K562 (cell line): ENCODE measurements around the gene TSHZ1. TPM values are rescaled to one million over a fixed set of nuclear protein-coding genes. Genes with fewer than 3 reads are reported as not detected.

Experiments used
- ILK ChIP-seq: fragments of 450-650 bp; IDR thresholded peaks from 2 replicates; pipeline ENCODE4 v1.6.1; 2016; ENCODE audit warnings: missing genetic modification characterization, low read depth, mild to moderate bottlenecking, missing compliant biosample characterization, moderate library complexity, borderline replicate concordance
- KDM1A ChIP-seq, 2 experiments: fragments of 450-650 bp; IDR thresholded peaks; 2 replicates each; pipeline ENCODE4 v1.6.1; 2016; ENCODE audit warnings: mild to moderate bottlenecking in 2 of 2
- MAFF ChIP-seq: IDR thresholded peaks from 2 replicates; pipeline ENCODE4 v1.6.1; 2012; ENCODE audit warnings: low read length, improper control_type of control experiment
- RAD51 ChIP-seq: fragments of 450-650 bp; IDR thresholded peaks from 2 replicates; pipeline ENCODE4 v1.7.1; 2016; ENCODE audit warnings: low read depth, mild to moderate bottlenecking, borderline replicate concordance
- SAFB2 ChIP-seq: fragments of 200-400 bp; formaldehyde crosslinking; IDR thresholded peaks from 2 replicates; pipeline ENCODE4 v1.6.1; 2018; ENCODE audit warnings: borderline replicate concordance, low read length, low read depth, moderate library complexity; ENCODE audit not compliant: severe bottlenecking
- SRSF9 ChIP-seq: fragments of 200-400 bp; formaldehyde crosslinking; IDR thresholded peaks from 2 replicates; pipeline ENCODE4 v1.6.1; 2017; ENCODE audit warnings: low read depth, low read length, borderline replicate concordance
- ZNF23 ChIP-seq: fragments of 250-450 bp; sonication (Bioruptor Pico); IDR thresholded peaks from 2 replicates; pipeline ENCODE4 v1.4.0; 2020; ENCODE audit warnings: mild to moderate bottlenecking
- polyA plus RNA-seq, 8 experiments: library from polyadenylated mRNA; depleted of rRNA in 4 of 8; stranded (reverse) in 5 of 8; unstranded in 3 of 8; fragments of >200 nt; fragmentation: Nextera tagmentation in 2 of 8; fragmentation: Illumina TruSeq in 1 of 8; extraction: Ambion mirVana in 2 of 8; extraction: Trizol in 1 of 8; gene quantifications; 2 replicates each; pipeline versions ENCODE4 v1.2.1 to v1.2.3, GENCODE V29; 2011 to 2014; ENCODE audit warnings: inconsistent platforms in 1 of 8, missing spikeins in 1 of 8
- total RNA-seq, 7 experiments: library from RNA; depleted of rRNA in 6 of 7; stranded (reverse); fragments of >200 nt in 6 of 7; fragmentation: Illumina TruSeq in 2 of 7; extraction: Trizol in 2 of 7; gene quantifications; 2 replicates each; pipeline versions ENCODE4 v1.2.1 to v1.2.3, GENCODE V29; 2011 to 2021; ENCODE audit warnings: low replicate concordance in 1 of 7
- TF ChIP-seq, protein P1 (sequence below), 2 experiments: fragments of 450-650 bp in 1 of 2; sonication (generic) in 1 of 2; formaldehyde crosslinking in 1 of 2; IDR thresholded peaks; 2 replicates each; pipeline versions ENCODE4 v1.7.1 to v1.9.0; 2016 to 2022; ENCODE audit warnings: inconsistent platforms in 1 of 2, mild to moderate bottlenecking in 1 of 2, missing genetic modification reagents in 1 of 2
- TF ChIP-seq, protein P2 (sequence below): fragments of 200-800 bp; sonication (Bioruptor generic); IDR thresholded peaks from 2 replicates; pipeline ENCODE4 v1.6.1; 2017; ENCODE audit warnings: missing genetic modification characterization, missing compliant biosample characterization
- TF ChIP-seq, protein P3 (sequence below), 2 experiments: IDR thresholded peaks in 1 of 2; conservative IDR thresholded peaks in 1 of 2; 2 replicates each; pipeline ENCODE4 v1.6.1; 2016; ENCODE audit warnings: low read depth in 2 of 2, mild to moderate bottlenecking in 1 of 2, missing compliant biosample characterization in 1 of 2, missing genetic modification characterization in 1 of 2, moderate library complexity in 1 of 2
- TF ChIP-seq, protein P4 (sequence below): sonication (generic); formaldehyde crosslinking; IDR thresholded peaks from 2 replicates; pipeline ENCODE4 v1.8.1; 2022; ENCODE audit warnings: missing genetic modification reagents

TSHZ1 gene
- total and polyA plus RNA-seq, 9 of the 15 experiments (the other 6 are each of a cell fraction or from before 2014, with no cell fraction given), result 1.1 to 7.2 (median 2.7) TPM

DNA sequence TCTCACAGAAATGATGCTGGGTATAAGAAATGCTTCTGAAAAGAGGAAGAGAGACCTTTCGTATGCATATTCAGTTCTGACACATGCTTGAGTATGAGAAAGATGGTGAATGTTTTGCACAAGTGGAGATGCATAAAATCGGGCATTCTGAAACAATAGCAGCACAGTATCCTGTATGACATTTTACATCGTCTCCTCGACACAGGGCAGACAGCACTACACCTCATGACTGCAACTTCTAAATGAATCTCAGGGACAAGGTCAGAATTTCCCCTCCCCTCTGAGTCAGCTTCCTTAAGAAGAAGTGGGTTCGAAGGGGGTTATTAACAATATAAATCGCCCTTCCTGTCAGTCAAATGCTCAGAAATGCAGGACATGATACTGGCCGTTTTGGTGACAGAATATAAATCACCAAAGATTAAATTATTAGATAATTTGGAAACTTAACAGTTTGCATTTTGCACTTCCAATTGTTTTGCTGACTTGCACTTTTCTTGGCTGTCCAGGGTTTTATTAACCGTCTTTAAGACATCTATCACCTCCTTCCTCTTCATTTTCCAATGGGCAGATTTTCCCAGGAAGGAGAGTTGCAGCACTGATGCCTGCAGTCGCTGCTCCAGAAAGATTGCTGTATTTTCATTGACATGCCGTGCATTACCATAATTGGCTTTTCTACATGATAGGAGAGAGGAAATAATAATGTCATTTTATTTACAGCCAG, 57.2 kb downstream of the TSHZ1 start (continued):
- TF ChIP-seq, protein P1, sequence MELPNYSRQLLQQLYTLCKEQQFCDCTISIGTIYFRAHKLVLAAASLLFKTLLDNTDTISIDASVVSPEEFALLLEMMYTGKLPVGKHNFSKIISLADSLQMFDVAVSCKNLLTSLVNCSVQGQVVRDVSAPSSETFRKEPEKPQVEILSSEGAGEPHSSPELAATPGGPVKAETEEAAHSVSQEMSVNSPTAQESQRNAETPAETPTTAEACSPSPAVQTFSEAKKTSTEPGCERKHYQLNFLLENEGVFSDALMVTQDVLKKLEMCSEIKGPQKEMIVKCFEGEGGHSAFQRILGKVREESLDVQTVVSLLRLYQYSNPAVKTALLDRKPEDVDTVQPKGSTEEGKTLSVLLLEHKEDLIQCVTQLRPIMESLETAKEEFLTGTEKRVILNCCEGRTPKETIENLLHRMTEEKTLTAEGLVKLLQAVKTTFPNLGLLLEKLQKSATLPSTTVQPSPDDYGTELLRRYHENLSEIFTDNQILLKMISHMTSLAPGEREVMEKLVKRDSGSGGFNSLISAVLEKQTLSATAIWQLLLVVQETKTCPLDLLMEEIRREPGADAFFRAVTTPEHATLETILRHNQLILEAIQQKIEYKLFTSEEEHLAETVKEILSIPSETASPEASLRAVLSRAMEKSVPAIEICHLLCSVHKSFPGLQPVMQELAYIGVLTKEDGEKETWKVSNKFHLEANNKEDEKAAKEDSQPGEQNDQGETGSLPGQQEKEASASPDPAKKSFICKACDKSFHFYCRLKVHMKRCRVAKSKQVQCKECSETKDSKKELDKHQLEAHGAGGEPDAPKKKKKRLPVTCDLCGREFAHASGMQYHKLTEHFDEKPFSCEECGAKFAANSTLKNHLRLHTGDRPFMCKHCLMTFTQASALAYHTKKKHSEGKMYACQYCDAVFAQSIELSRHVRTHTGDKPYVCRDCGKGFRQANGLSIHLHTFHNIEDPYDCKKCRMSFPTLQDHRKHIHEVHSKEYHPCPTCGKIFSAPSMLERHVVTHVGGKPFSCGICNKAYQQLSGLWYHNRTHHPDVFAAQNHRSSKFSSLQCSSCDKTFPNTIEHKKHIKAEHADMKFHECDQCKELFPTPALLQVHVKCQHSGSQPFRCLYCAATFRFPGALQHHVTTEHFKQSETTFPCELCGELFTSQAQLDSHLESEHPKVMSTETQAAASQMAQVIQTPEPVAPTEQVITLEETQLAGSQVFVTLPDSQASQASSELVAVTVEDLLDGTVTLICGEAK (IDR thresholded peaks at IDR 0.05), result no peak
- TF ChIP-seq, protein P1 (CRISPR knock-in tag; IDR thresholded peaks at IDR 0.05), result no peak
- TF ChIP-seq MAFF, result peak; percentile 83
- TF ChIP-seq, protein P2, sequence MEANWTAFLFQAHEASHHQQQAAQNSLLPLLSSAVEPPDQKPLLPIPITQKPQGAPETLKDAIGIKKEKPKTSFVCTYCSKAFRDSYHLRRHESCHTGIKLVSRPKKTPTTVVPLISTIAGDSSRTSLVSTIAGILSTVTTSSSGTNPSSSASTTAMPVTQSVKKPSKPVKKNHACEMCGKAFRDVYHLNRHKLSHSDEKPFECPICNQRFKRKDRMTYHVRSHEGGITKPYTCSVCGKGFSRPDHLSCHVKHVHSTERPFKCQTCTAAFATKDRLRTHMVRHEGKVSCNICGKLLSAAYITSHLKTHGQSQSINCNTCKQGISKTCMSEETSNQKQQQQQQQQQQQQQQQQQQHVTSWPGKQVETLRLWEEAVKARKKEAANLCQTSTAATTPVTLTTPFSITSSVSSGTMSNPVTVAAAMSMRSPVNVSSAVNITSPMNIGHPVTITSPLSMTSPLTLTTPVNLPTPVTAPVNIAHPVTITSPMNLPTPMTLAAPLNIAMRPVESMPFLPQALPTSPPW (CRISPR knock-in tag), result no peak
- TF ChIP-seq KDM1A (IDR thresholded peaks at IDR 0.05), result no peak
- TF ChIP-seq, protein P3, sequence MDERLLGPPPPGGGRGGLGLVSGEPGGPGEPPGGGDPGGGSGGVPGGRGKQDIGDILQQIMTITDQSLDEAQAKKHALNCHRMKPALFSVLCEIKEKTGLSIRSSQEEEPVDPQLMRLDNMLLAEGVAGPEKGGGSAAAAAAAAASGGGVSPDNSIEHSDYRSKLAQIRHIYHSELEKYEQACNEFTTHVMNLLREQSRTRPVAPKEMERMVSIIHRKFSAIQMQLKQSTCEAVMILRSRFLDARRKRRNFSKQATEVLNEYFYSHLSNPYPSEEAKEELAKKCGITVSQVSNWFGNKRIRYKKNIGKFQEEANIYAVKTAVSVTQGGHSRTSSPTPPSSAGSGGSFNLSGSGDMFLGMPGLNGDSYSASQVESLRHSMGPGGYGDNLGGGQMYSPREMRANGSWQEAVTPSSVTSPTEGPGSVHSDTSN (CRISPR knock-in tag; IDR thresholded peaks at IDR 0.05; ENCODE audit: low read depth), result no peak
- TF ChIP-seq, protein P3 (tag; conservative IDR thresholded peaks at IDR 0.05; ENCODE audit: low read depth), result peak; percentile 65
- no peak for TF ChIP-seq SRSF9
- no peak for TF ChIP-seq ILK (tag)
- no peak for TF ChIP-seq RAD51
- no peak for TF ChIP-seq SAFB2
- TF ChIP-seq, protein P4, sequence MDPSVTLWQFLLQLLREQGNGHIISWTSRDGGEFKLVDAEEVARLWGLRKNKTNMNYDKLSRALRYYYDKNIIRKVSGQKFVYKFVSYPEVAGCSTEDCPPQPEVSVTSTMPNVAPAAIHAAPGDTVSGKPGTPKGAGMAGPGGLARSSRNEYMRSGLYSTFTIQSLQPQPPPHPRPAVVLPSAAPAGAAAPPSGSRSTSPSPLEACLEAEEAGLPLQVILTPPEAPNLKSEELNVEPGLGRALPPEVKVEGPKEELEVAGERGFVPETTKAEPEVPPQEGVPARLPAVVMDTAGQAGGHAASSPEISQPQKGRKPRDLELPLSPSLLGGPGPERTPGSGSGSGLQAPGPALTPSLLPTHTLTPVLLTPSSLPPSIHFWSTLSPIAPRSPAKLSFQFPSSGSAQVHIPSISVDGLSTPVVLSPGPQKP (CRISPR knock-in tag), result no peak
- TF ChIP-seq ZNF23 (CRISPR knock-in tag), result no peak
